Tibial nerve (tissue), 4 donors: ENCODE measurements around the gene FHL3. TPM values are rescaled to one million over a fixed set of nuclear protein-coding genes. Genes with fewer than 3 reads are reported as not detected.

ENCODE experiments used
- DNase-seq, 2 donors: peaks; one replicate each; pipeline ENCODE4 v3.0.0-alpha.2; 2019; ENCODE audit warnings: low spot score in 2 of 2
- H3K27ac ChIP-seq, 4 donors: fragments of 200-600 bp; sonication (generic) in 3 of 4; one replicate each; pipeline ENCODE4 v1.5.1; 2017 to 2019; ENCODE audit warnings: mild to moderate bottlenecking in 1 of 4
- H3K27me3 ChIP-seq, 2 donors: fragments of 200-600 bp; sonication (generic) in 1 of 2; one replicate each; pipeline versions ENCODE4 v1.5.1 to v1.6.0; 2017 to 2019
- H3K36me3 ChIP-seq, 3 donors: fragments of 200-600 bp; sonication (generic); one replicate each; pipeline ENCODE4 v1.5.1; 2018 to 2019
- H3K4me1 ChIP-seq, 4 donors: fragments of 200-600 bp; sonication (generic) in 3 of 4; one replicate each; pipeline ENCODE4 v1.5.1; 2017 to 2019
- H3K4me3 ChIP-seq, 4 donors: fragments of 200-600 bp; sonication (generic) in 3 of 4; one replicate each; pipeline ENCODE4 v1.5.1; 2017 to 2019; ENCODE audit warnings: mild to moderate bottlenecking in 1 of 4, moderate library complexity in 1 of 4
- H3K9me3 ChIP-seq, 4 donors: fragments of 200-600 bp; sonication (generic) in 3 of 4; one replicate each; pipeline ENCODE4 v1.5.1; 2017 to 2019
- EP300 ChIP-seq, 2 donors: sonication (generic); formaldehyde crosslinking; IDR thresholded peaks; one replicate each; pipeline ENCODE4 v1.6.1; 2017; ENCODE audit warnings: antibody characterized with exemption in 2 of 2, mild to moderate bottlenecking in 1 of 2
- POLR2A ChIP-seq, 2 donors: fragments of 450-650 bp; IDR thresholded peaks; one replicate each; pipeline ENCODE4 v1.6.1; 2017; ENCODE audit warnings: antibody characterized with exemption in 2 of 2, mild to moderate bottlenecking in 2 of 2, moderate library complexity in 2 of 2
- WGBS, 2 donors: methylation state at CpG; one replicate each; pipeline ENCODE4 v1.1.5; 2018; 5-methylcytosine and 5-hydroxymethylcytosine counted together
- total RNA-seq, 4 donors: library from RNA; depleted of rRNA; stranded (reverse); fragments of >200 nt; gene quantifications; one replicate each; pipeline ENCODE4 v1.1.0, GENCODE V29; 2016
- TF ChIP-seq, protein P1 (sequence below), 5 experiments: fragments of 200-600 bp in 3 of 5; fragments of 450-650 bp in 2 of 5; sonication (generic) in 3 of 5; IDR thresholded peaks; one replicate each; pipeline ENCODE4 v1.5.1; 2016 to 2019; ENCODE audit warnings: antibody characterized with exemption in 5 of 5, mild to moderate bottlenecking in 3 of 5, moderate library complexity in 2 of 5

The FHL3 gene
- total RNA-seq, 4 donors from 2014 or later, result 25.1 to 32.7 (median 26.6) TPM

DNA sequence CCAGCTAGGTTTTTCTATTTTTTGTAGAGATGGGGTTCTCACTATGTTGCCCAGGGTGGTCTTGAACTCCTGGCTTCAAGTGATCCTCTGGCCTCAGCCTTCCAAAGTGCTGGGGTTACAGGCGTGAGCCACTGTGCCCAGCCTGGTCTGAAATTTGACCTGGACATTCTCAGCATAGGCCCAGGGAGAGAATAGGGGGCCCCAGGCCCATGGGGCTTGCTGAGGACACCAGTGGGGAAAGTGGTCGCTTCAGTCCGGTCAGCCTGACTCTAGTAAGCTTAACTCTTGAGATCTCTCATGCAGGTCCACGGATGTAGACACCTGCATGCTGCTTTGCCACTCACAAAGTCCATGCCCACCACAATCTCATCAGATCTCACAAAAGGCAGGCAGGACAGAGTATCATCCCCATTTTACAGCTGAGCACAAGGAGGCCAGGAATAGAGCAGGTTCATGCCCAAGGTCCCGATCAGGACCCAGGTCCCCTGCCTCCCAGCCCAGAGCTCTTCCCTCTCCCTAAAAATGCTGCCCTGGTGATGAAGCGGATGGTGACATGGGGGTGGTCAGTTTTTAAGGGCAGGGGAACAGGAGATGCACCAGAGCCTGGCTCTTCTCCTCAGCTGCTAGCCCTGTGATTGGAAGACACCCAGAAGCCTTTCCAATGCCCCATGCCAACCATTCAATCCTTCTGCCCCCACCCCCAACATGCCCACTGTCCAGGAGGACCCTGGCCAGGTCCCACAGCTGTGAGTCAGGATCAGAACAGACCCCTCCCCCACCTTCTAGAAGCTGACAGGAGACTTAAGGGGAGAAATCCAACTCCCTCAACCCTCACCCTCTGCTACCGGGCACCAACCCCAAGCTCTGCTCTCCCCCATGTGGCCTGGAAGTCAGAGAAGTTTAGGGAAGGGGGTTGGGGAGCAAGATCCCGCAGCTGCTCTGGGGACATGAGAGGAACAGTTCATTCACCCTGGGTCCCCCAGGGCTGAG is 1.8 kb downstream of the FHL3 start:
- WGBS, 2 donors, result 70 to 75% methylated on average over 7 to 8 of the region's 8 CpGs
- Histone ChIP-seq H3K4me3 (peak overlapping the region; percentile 57 to 88 (median 75)), H3K4me1 (peaks cover 0 to 72% (median 52%) of the 10 kb centered on the region in 4 donors), H3K36me3 (peaks cover 0 to 5% (median 0%) of the 10 kb centered on the region in 3 donors), H3K27me3 (no peaks in the 10 kb centered on the region), H3K27ac (peak overlapping the region; percentile 79 to 97 (median 87)), H3K9me3 (no peaks in the 10 kb centered on the region)
- no peak for DNase-seq
- TF ChIP-seq POLR2A (IDR thresholded peaks at IDR 0.05), result no peak
- TF ChIP-seq, protein P1, sequence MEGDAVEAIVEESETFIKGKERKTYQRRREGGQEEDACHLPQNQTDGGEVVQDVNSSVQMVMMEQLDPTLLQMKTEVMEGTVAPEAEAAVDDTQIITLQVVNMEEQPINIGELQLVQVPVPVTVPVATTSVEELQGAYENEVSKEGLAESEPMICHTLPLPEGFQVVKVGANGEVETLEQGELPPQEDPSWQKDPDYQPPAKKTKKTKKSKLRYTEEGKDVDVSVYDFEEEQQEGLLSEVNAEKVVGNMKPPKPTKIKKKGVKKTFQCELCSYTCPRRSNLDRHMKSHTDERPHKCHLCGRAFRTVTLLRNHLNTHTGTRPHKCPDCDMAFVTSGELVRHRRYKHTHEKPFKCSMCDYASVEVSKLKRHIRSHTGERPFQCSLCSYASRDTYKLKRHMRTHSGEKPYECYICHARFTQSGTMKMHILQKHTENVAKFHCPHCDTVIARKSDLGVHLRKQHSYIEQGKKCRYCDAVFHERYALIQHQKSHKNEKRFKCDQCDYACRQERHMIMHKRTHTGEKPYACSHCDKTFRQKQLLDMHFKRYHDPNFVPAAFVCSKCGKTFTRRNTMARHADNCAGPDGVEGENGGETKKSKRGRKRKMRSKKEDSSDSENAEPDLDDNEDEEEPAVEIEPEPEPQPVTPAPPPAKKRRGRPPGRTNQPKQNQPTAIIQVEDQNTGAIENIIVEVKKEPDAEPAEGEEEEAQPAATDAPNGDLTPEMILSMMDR (IDR thresholded peaks at IDR 0.05), result no peak
- TF ChIP-seq EP300 (IDR thresholded peaks at IDR 0.05), result no peak

DNA sequence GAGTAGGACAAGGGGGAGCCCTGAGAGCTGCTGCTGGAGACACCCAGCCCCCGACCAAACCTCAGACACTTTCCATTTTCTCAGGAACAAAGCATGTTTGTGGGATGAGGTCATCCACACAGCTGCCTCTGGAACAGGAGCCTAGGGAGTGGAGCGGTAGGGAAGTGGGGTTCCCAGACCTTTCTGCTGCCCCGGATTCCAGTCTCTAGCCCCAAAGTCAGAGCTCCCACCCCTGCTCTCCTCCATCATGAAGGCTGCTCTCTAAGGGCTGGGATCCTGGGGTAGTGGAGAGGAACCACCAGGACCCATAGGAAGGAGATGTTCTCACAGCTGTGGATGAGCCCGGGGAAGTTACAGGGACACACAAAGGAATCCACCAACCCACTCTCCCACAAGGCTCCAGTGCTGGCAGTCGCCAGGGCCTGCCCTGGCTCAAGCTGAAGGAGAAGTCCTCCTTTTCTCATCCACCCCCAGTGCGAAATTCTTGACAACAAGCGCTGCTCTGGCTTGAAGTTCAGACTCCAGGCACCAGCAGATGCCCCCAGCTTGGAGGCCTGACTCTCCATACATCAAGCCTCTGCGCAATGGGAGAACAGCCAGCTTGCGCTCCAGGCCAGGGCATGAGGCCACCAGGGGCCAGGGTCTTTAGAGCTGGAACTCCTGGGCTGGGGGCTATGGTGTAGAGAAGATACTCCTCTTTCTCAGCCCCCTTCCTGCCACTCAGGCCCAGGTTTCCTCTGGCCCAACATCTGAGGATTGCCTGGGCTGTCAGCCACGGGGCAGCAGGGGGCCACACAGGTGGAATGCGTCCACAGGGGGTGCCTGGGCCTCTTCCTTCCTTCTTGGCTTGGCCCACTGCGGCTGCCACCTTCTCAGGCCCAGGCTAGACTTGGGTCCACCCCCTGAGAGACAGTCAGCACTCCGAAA is 4.5 kb downstream of the FHL3 start:
- peak in 1 of 2 donors; percentile 43 for DNase-seq
- Histone ChIP-seq H3K36me3 (peaks cover 0 to 21% (median 0%) of the 10 kb centered on the region in 3 donors), H3K27ac (peak overlapping the region; percentile 85 to 97 (median 90)), H3K4me3 (peak overlapping the region in 1 of 4 donors; percentile 11), H3K4me1 (peaks cover 0 to 94% (median 67%) of the 10 kb centered on the region in 4 donors), H3K27me3 (no peaks in the 10 kb centered on the region), H3K9me3 (no peaks in the 10 kb centered on the region)
- TF ChIP-seq, protein P1 (IDR thresholded peaks at IDR 0.05), result no peak
- no peak for TF ChIP-seq EP300 (IDR thresholded peaks at IDR 0.05)
- 25 to 26% methylated on average over 10 to 13 of the region's 13 CpGs for WGBS, 2 donors

DNA sequence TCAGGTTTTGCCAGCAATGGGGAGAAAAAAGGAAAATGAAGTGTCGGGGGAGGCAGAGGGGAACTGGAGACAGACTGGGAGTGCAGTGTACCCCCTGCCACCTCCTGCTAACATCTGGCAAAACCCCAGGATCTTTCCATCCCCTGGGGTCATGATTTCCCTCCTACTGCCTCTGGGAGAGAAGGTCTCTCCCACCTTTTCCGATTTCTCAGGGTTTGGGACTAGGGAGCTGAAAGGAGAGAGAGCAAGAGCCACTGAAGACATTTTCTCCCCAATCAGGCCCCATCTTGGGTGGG is 5.1 kb downstream of the FHL3 start:
- no peak for DNase-seq
- peaks cover 0 to 21% (median 0%) of the 10 kb centered on the region in 3 donors for H3K36me3 ChIP-seq
- 21 to 40% methylated on average over 2 of the region's 2 CpGs for WGBS, 2 donors
- TF ChIP-seq, protein P1 (IDR thresholded peaks at IDR 0.05), result no peak
- H3K27ac ChIP-seq, result peak overlapping the region; percentile 85 to 97 (median 90)
- no peaks in the 10 kb centered on the region for H3K9me3 ChIP-seq
- no peaks in the 10 kb centered on the region for H3K27me3 ChIP-seq
- peak overlapping the region in 1 of 4 donors; percentile 11 for H3K4me3 ChIP-seq
- peaks cover 0 to 96% (median 67%) of the 10 kb centered on the region in 4 donors for H3K4me1 ChIP-seq

DNA sequence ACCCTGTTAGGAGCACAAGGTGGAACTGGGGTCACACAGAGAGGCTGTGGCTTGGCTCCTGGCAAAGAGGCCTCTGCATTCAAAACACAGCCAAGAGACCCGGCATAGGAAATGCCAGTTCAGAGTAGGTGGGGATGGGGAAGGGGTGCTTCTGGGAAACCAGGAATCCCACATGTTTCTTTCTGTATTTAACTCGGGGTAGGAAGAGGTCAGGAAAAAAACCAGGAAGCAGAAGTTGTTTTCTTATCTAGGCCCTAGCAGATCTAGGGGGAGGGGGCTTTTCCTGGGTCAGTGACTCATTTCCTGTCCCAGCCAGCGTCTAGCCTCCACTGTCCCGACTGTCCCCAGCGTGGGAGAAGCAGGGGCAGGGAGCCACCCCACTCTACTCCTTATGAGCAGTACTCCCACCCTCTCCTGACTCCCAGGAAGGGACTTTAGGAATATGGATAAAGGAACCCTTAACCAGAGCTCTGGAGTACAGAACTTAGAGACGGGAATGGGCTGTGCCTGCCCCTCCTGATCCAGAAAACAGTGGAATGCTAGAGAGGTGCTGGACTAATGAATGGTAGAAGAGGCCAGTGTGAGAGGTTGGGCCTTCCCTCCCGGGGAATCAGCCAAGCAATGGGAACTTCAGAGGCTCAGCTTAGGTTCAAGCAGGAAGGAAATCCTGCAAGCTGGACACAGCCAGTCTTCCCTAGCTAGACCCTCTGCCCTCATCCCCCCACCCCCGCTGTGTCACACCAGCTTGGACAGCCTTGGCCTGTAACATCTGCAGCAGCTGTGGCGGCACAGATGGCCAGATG is 5.7 kb downstream of the FHL3 start:
- TF ChIP-seq EP300 (IDR thresholded peaks at IDR 0.05) (no peak), POLR2A (IDR thresholded peaks at IDR 0.05) (peak in 1 of 2 donors; percentile 18)
- Histone ChIP-seq H3K9me3 (no peaks in the 10 kb centered on the region), H3K4me1 (peaks cover 0 to 99% (median 67%) of the 10 kb centered on the region in 4 donors), H3K36me3 (peaks cover 0 to 24% (median 0%) of the 10 kb centered on the region in 3 donors), H3K4me3 (peak overlapping the region in 1 of 4 donors; percentile 11), H3K27ac (peak overlapping the region; percentile 85 to 97 (median 90)), H3K27me3 (no peaks in the 10 kb centered on the region)
- WGBS, 2 donors, result 3 to 7% methylated on average over 9 of the region's 9 CpGs
- no peak for DNase-seq
